H1 (cell line): Measurements from ENCODE around the gene HECTD4. TPM values are rescaled to one million over a fixed set of nuclear protein-coding genes. Genes with fewer than 3 reads are reported as not detected.

ENCODE experiments used
- CTCF ChIA-PET: fragments of 300-600 bp; sonication (Branson Sonifier 250); formaldehyde crosslinking; loops from one replicate; lab custom pipeline; 2021; ENCODE audit not compliant: partially characterized antibody; lab: Charles Lee
- POLR2A ChIA-PET: fragments of 300-600 bp; sonication (Branson Sonifier 250); formaldehyde crosslinking; loops from one replicate; lab custom pipeline; 2021; ENCODE audit warnings: inconsistent platforms; ENCODE audit not compliant: partially characterized antibody; lab: Charles Lee
- DNase-seq, 2 experiments: peaks; one replicate each; pipeline versions ENCODE4 v3.0.0 to v3.0.0-alpha.2; 2010 to 2022; ENCODE audit warnings: low spot score in 2 of 2, low read depth in 1 of 2, mixed read lengths in 1 of 2
- FAIRE-seq: peaks from 2 replicates; lab custom pipeline; 2011; peaks lifted over from hg19 to GRCh38; lab: Jason Lieb, UNC
- H2AFZ ChIP-seq: 2 replicates; pipeline ENCODE4 v1.8.1; 2012; ENCODE audit warnings: low read length, inconsistent platforms
- H2AK5ac ChIP-seq: 2 replicates; pipeline ENCODE4 v1.6.1; 2013; ENCODE audit warnings: low read depth, low read length
- H2BK120ac ChIP-seq: replicated peaks from 2 replicates; pipeline ENCODE3; 2013; ENCODE audit warnings: low read depth, low read length, inconsistent platforms
- H2BK12ac ChIP-seq: 2 replicates; pipeline ENCODE4 v1.6.1; 2013; ENCODE audit warnings: low read depth, low read length
- H2BK15ac ChIP-seq: 2 replicates; pipeline ENCODE4 v1.6.1; 2013; ENCODE audit warnings: low read length
- H2BK20ac ChIP-seq: 2 replicates; pipeline ENCODE4 v1.6.1; 2013; ENCODE audit warnings: low read length
- H2BK5ac ChIP-seq: 2 replicates; pipeline ENCODE4 v1.6.1; 2013; ENCODE audit warnings: low read depth, low read length
- H3K14ac ChIP-seq: 2 replicates; pipeline ENCODE4 v1.6.1; 2013; ENCODE audit warnings: inconsistent platforms; ENCODE audit not compliant: insufficient read length
- H3K18ac ChIP-seq: 2 replicates; pipeline ENCODE4 v1.6.1; 2013; ENCODE audit warnings: low read length; ENCODE audit errors: extremely low read depth
- H3K23ac ChIP-seq: 2 replicates; pipeline ENCODE4 v1.6.1; 2013; ENCODE audit warnings: inconsistent platforms; ENCODE audit not compliant: insufficient read length
- H3K23me2 ChIP-seq: 2 replicates; pipeline ENCODE4 v1.6.1; 2013; ENCODE audit warnings: low read depth, low read length
- H3K27ac ChIP-seq: 2 replicates; pipeline ENCODE4 v1.6.1; 2011; ENCODE audit warnings: low read depth, low read length, inconsistent platforms
- H3K27me3 ChIP-seq, 4 experiments: replicated peaks in 1 of 4; 1 replicate in 1 of 4; 2 replicates in 3 of 4; pipeline versions ENCODE4 v1.6.1 to v1.8.1; 2011 to 2013; ENCODE audit warnings: low read length in 3 of 4, mild to moderate bottlenecking in 3 of 4, inconsistent platforms in 2 of 4, mixed read lengths in 2 of 4, moderate library complexity in 1 of 4; ENCODE audit not compliant: control insufficient read depth in 3 of 4, insufficient read depth in 3 of 4; ENCODE audit errors: extremely low read depth in 1 of 4
- H3K36me3 ChIP-seq, 4 experiments: 2 replicates each; pipeline versions ENCODE4 v1.6.1 to v1.8.1; 2011 to 2013; ENCODE audit warnings: mild to moderate bottlenecking in 4 of 4, low read length in 3 of 4, moderate library complexity in 2 of 4, control low read depth in 1 of 4, inconsistent platforms in 1 of 4; ENCODE audit not compliant: insufficient read depth in 4 of 4, control insufficient read depth in 2 of 4
- H3K4ac ChIP-seq: replicated peaks from 2 replicates; pipeline ENCODE3; 2013; ENCODE audit warnings: low read length, low read depth, mixed read lengths, inconsistent platforms; ENCODE audit not compliant: insufficient read length
- H3K4me1 ChIP-seq, 4 experiments: replicated peaks in 1 of 4; 1 replicate in 1 of 4; 2 replicates in 3 of 4; pipeline versions ENCODE4 v1.6.1 to v1.8.1; 2011 to 2013; ENCODE audit warnings: low read length in 3 of 4, inconsistent platforms in 2 of 4, mixed read lengths in 1 of 4; ENCODE audit not compliant: insufficient read depth in 4 of 4, control insufficient read depth in 3 of 4
- H3K4me2 ChIP-seq, 2 experiments: 2 replicates each; pipeline versions ENCODE4 v1.6.1 to v1.8.1; 2011 to 2013; ENCODE audit warnings: low read depth in 2 of 2, low read length in 2 of 2, control low read depth in 1 of 2, inconsistent platforms in 1 of 2, mild to moderate bottlenecking in 1 of 2; ENCODE audit not compliant: insufficient read depth in 1 of 2
- H3K4me3 ChIP-seq, 4 experiments: fragments of 200-600, 300-600 bp in 1 of 4; sonication (generic), shearing (Covaris generic), sonication (Bioruptor Twin) in 1 of 4; 2 replicates each; pipeline versions ENCODE4 v1.5.1 to v1.8.1; 2011 to 2016; ENCODE audit warnings: low read length in 4 of 4, low read depth in 3 of 4, control low read depth in 2 of 4, inconsistent platforms in 2 of 4, mild to moderate bottlenecking in 2 of 4, mixed read lengths in 1 of 4, moderate library complexity in 1 of 4; ENCODE audit not compliant: insufficient read depth in 2 of 4; ENCODE audit errors: extremely low read depth in 1 of 4
- H3K56ac ChIP-seq: replicated peaks from 2 replicates; pipeline ENCODE3; 2013; ENCODE audit warnings: low read depth, mild to moderate bottlenecking, mixed read lengths, low read length, inconsistent platforms; ENCODE audit not compliant: insufficient read length
- H3K79me1 ChIP-seq: 2 replicates; pipeline ENCODE4 v1.6.1; 2013; ENCODE audit warnings: low read depth, low read length, control low read depth
- H3K79me2 ChIP-seq, 2 experiments: 2 replicates each; pipeline versions ENCODE4 v1.6.1 to v1.8.1; 2012 to 2013; ENCODE audit warnings: low read length in 2 of 2, mild to moderate bottlenecking in 2 of 2, inconsistent platforms in 1 of 2; ENCODE audit not compliant: insufficient read depth in 2 of 2, control insufficient read depth in 1 of 2
- H3K9ac ChIP-seq, 4 experiments: replicated peaks in 1 of 4; 1 replicate in 1 of 4; 2 replicates in 3 of 4; pipeline versions ENCODE4 v1.6.1 to v1.8.1; 2011 to 2013; ENCODE audit warnings: low read depth in 3 of 4, low read length in 3 of 4, control low read depth in 2 of 4, mild to moderate bottlenecking in 2 of 4, moderate library complexity in 2 of 4, inconsistent platforms in 1 of 4; ENCODE audit errors: extremely low read depth in 1 of 4
- H3K9me3 ChIP-seq, 2 experiments: 2 replicates each; pipeline versions ENCODE4 v1.6.1 to v1.8.1; 2012 to 2013; ENCODE audit warnings: mild to moderate bottlenecking in 2 of 2, moderate library complexity in 2 of 2, control low read depth in 1 of 2, inconsistent platforms in 1 of 2, low read depth in 1 of 2, low read length in 1 of 2, mixed read lengths in 1 of 2; ENCODE audit not compliant: insufficient read depth in 2 of 2
- H4K20me1 ChIP-seq, 2 experiments: replicated peaks in 1 of 2; 2 replicates each; pipeline versions ENCODE3 to v1.8.1; 2011 to 2013; ENCODE audit warnings: inconsistent platforms in 2 of 2, low read length in 2 of 2, mild to moderate bottlenecking in 1 of 2; ENCODE audit not compliant: insufficient read depth in 2 of 2, control insufficient read depth in 1 of 2
- H4K5ac ChIP-seq: 2 replicates; pipeline ENCODE4 v1.6.1; 2013; ENCODE audit warnings: low read length, low read depth, mixed read lengths, inconsistent platforms; ENCODE audit not compliant: insufficient read length
- H4K8ac ChIP-seq: 2 replicates; pipeline ENCODE4 v1.8.0; 2013; ENCODE audit warnings: mild to moderate bottlenecking, moderate library complexity, low read length, inconsistent platforms; ENCODE audit not compliant: insufficient read depth; ENCODE audit errors: extremely low read depth
- H4K91ac ChIP-seq: replicated peaks from 2 replicates; pipeline ENCODE3; 2013; ENCODE audit warnings: low read length, mixed read lengths, inconsistent platforms; ENCODE audit not compliant: insufficient read length
- BCL11A ChIP-seq, 2 experiments: IDR thresholded peaks; one replicate each; pipeline ENCODE4 v1.6.1; 2011; ENCODE audit warnings: low read depth in 2 of 2, low read length in 2 of 2, mild to moderate bottlenecking in 2 of 2
- KDM4A ChIP-seq: IDR thresholded peaks from one replicate; pipeline ENCODE4 v1.7.1; 2012; ENCODE audit warnings: low read depth, mild to moderate bottlenecking, moderate library complexity, low read length, inconsistent platforms; ENCODE audit not compliant: severe bottlenecking
- RXRA ChIP-seq: IDR thresholded peaks from 2 replicates; pipeline ENCODE4 v1.6.1; 2011; ENCODE audit warnings: low read depth, mild to moderate bottlenecking, low read length, moderate library complexity; ENCODE audit not compliant: insufficient read depth
- WGBS, 2 experiments: shearing (Covaris generic) in 1 of 2; methylation state at CpG; one replicate each; pipeline versions ENCODE4 v1.1.6 to v1.1.7; 2013 to 2015; ENCODE audit warnings: low lambda C conversion rate in 2 of 2, mixed read lengths in 2 of 2, inconsistent platforms in 1 of 2, low coverage in 1 of 2, missing lambda C conversion rate in 1 of 2; ENCODE audit not compliant: insufficient replicate concordance in 2 of 2, insufficient coverage in 1 of 2, insufficient read length in 1 of 2; ENCODE audit errors: extremely low coverage in 1 of 2, missing lambda C conversion rate in 1 of 2; 5-methylcytosine and 5-hydroxymethylcytosine counted together
- polyA plus RNA-seq, 7 experiments: library from polyadenylated mRNA; depleted of rRNA in 3 of 7; stranded (reverse) in 5 of 7; unstranded in 2 of 7; fragments of >200 nt in 5 of 7; fragments of 200-250 nt in 2 of 7; gene quantifications; 1 replicate in 5 of 7; 2 replicates in 1 of 7; 4 replicates in 1 of 7; pipeline versions ENCODE4 v1.2.1 to v1.2.3, GENCODE V29; 2011 to 2013; ENCODE audit warnings: missing spikeins in 2 of 7, mixed read lengths in 2 of 7
- total RNA-seq: library from RNA; stranded (reverse); fragmentation: NEBNext Ultra II Directional; extraction: Animal tissue kit (Norgen Biotek cat#: 25700); gene quantifications from 2 replicates; pipeline ENCODE4 v1.2.1, GENCODE V29; 2021
- TF ChIP-seq, protein P1 (sequence below): IDR thresholded peaks from 2 replicates; pipeline ENCODE4 v1.6.1; 2011; ENCODE audit warnings: low read depth, mild to moderate bottlenecking, low read length; ENCODE audit not compliant: insufficient read depth
- TF ChIP-seq, protein P2 (sequence below): IDR thresholded peaks from 2 replicates; pipeline ENCODE4 v1.6.1; 2012; ENCODE audit warnings: low read length, inconsistent platforms

HECTD4 gene
- total and polyA plus RNA-seq, 2 of the 8 experiments (the other 6 are each of a cell fraction or from before 2014, with no cell fraction given): 6.5 to 33.7 TPM

DNA sequence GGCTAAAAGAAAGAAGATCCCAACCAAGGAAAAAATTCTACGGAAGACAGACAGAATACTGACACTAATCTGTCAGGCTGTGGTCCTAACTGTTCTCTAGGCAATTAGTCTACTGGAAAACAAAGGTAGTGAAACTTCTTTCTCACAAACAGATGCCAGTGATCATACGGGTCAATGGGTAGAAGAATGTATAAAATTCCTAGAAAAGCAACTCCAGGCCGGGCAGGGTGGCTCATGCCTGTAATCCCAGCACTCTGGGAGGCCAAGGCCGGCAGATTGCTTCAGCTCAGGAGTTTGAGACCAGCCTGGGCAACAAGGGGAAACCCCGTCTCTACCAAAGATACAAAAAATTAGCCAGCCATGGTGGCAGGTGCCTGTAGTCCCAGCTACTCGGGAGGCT is 64.8 kb downstream of the HECTD4 start:
- Histone ChIP-seq H3K36me3 (peaks cover 0 to 9% (median 2%) of the 10 kb centered on the region in 4 experiments; a peak in 3 of 8 replicates), H2AFZ (no peak overlapping the region), H3K23me2 (no peaks in the 10 kb centered on the region), H3K4me2 (no peak overlapping the region), H3K27me3 (no peaks in the 10 kb centered on the region), H2BK5ac (no peak overlapping the region), H3K27ac (no peak overlapping the region), H3K4me1 (peaks cover 0 to 5% (median under 1%) of the 10 kb centered on the region in 4 experiments; a peak in 2 of 7 replicates), H2BK15ac (no peak overlapping the region), H3K4ac (no peak overlapping the region), H4K91ac (no peak overlapping the region), H4K20me1 (peaks cover 0 to 2% of the 10 kb centered on the region in 2 experiments), H3K4me3 (no peak overlapping the region), H4K5ac (no peak overlapping the region), H3K56ac (no peak overlapping the region), H3K79me2 (no peaks in the 10 kb centered on the region), H2BK12ac (no peak overlapping the region), H3K9me3 (no peaks in the 10 kb centered on the region), H2BK20ac (no peak overlapping the region), H4K8ac (no peak overlapping the region), H2AK5ac (no peak overlapping the region), H3K23ac (no peak overlapping the region), H3K79me1 (no peaks in the 10 kb centered on the region), H2BK120ac (no peak overlapping the region), H3K14ac (no peak overlapping the region), H3K9ac (no peak overlapping the region), H3K18ac (no peak overlapping the region)
- POLR2A ChIA-PET: no interaction called here
- FAIRE-seq (no peak), DNase-seq (no peak)
- CTCF ChIA-PET: interaction anchor here (0.9 kb wide), 1 partner anchor 119 kb away, joined by 3 read pairs; no protein-coding TSS in a partner anchor
- TF ChIP-seq RXRA: no peak
- TF ChIP-seq, protein P1, sequence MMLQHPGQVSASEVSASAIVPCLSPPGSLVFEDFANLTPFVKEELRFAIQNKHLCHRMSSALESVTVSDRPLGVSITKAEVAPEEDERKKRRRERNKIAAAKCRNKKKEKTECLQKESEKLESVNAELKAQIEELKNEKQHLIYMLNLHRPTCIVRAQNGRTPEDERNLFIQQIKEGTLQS: no peak
- no peak for TF ChIP-seq BCL11A (IDR thresholded peaks at IDR 0.05; ENCODE audit: low read depth in 2 of 2, low read length in 2 of 2)
- no peak for TF ChIP-seq KDM4A
- TF ChIP-seq, protein P2, sequence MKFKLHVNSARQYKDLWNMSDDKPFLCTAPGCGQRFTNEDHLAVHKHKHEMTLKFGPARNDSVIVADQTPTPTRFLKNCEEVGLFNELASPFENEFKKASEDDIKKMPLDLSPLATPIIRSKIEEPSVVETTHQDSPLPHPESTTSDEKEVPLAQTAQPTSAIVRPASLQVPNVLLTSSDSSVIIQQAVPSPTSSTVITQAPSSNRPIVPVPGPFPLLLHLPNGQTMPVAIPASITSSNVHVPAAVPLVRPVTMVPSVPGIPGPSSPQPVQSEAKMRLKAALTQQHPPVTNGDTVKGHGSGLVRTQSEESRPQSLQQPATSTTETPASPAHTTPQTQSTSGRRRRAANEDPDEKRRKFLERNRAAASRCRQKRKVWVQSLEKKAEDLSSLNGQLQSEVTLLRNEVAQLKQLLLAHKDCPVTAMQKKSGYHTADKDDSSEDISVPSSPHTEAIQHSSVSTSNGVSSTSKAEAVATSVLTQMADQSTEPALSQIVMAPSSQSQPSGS: no peak
- 84% methylated on average over 6 of the region's 6 CpGs; no CpG with 5 or more reads in 1 of the 2 experiments for WGBS, 2 experiments
